Lower leg skin (tissue), 4 donors: ENCODE data around the gene DNAH10. TPM values are rescaled to one million over a fixed set of nuclear protein-coding genes. Genes with fewer than 3 reads are reported as not detected.

Source experiments
- DNase-seq, 2 donors: peaks; one replicate each; pipeline ENCODE4 v3.0.0-alpha.2; 2019; ENCODE audit warnings: low spot score in 2 of 2
- H3K4me3 ChIP-seq: fragments of 200-600 bp; sonication (generic); 2 replicates; pipeline ENCODE4 v1.5.1; 2017; ENCODE audit warnings: mild to moderate bottlenecking, low read depth; ENCODE audit not compliant: poor library complexity, severe bottlenecking
- POLR2A ChIP-seq, 2 donors: fragments of 450-650 bp; IDR thresholded peaks; one replicate each; pipeline ENCODE4 v1.6.1; 2016 to 2017; ENCODE audit warnings: antibody characterized with exemption in 2 of 2, mild to moderate bottlenecking in 1 of 2, moderate library complexity in 1 of 2
- WGBS, 2 donors: methylation state at CpG; one replicate each; pipeline ENCODE4 v1.1.5; 2018; 5-methylcytosine and 5-hydroxymethylcytosine counted together
- intact Hi-C: fragments of 100-400 bp; cut with DNase I; formaldehyde crosslinking; loops from one replicate; pipeline ENCODE4 v1.15.0; 2023; ENCODE audit warnings: low total_unique reads
- total RNA-seq, 4 donors: library from RNA; depleted of rRNA; stranded (reverse); fragments of >200 nt; gene quantifications; one replicate each; pipeline ENCODE4 v1.1.0, GENCODE V29; 2016
- TF ChIP-seq, protein P1 (sequence below), 3 donors: fragments of 450-650 bp; IDR thresholded peaks; one replicate each; pipeline ENCODE4 v1.5.1; 2016; ENCODE audit warnings: antibody characterized with exemption in 3 of 3, mild to moderate bottlenecking in 3 of 3, moderate library complexity in 2 of 3

DNAH10 gene
- total RNA-seq, 4 donors from 2014 or later: 0.02 to 0.27 (median 0.06) TPM; not detected in 1

DNA sequence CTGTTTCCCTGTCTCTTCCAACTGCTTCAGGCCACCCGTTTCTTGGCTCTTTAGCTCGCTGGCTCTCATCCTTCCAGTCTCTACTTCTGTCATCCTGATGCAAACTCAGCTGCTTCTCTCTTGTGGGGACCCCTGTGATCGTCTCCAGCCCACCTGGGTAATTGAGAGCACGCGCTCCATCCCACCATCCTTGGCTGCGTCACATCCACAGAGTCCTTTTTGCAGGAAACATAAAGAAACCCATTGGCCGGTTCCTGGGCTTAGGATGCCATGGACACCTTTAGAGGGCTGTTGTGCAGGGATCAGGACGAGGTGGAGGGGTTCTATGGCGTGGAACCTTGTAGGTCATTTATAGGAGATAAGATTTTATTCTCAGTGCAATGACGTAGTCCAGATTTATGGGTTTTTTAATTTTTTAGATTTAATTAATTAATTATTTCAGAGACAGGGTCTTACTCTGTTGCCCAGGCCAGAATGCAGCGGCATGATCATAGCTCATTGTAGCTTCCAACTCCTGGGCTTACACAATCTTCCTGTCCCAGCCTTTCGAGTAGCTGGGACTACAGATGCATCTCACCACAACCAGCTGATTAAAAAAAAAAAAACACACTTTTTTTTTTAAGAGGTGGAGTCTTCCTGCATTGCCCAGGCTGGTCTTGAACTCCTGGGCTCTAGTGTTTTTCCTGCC, 127.9 kb downstream of the DNAH10 start:
- WGBS, 2 donors: 80% methylated on average over 12 of the region's 12 CpGs
- no peak for TF ChIP-seq POLR2A (IDR thresholded peaks at IDR 0.05)
- TF ChIP-seq, protein P1, sequence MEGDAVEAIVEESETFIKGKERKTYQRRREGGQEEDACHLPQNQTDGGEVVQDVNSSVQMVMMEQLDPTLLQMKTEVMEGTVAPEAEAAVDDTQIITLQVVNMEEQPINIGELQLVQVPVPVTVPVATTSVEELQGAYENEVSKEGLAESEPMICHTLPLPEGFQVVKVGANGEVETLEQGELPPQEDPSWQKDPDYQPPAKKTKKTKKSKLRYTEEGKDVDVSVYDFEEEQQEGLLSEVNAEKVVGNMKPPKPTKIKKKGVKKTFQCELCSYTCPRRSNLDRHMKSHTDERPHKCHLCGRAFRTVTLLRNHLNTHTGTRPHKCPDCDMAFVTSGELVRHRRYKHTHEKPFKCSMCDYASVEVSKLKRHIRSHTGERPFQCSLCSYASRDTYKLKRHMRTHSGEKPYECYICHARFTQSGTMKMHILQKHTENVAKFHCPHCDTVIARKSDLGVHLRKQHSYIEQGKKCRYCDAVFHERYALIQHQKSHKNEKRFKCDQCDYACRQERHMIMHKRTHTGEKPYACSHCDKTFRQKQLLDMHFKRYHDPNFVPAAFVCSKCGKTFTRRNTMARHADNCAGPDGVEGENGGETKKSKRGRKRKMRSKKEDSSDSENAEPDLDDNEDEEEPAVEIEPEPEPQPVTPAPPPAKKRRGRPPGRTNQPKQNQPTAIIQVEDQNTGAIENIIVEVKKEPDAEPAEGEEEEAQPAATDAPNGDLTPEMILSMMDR (IDR thresholded peaks at IDR 0.05): no peak
- H3K4me3 ChIP-seq: no peak overlapping the region
- intact Hi-C loops: no loop called here
- DNase-seq: no peak

DNA sequence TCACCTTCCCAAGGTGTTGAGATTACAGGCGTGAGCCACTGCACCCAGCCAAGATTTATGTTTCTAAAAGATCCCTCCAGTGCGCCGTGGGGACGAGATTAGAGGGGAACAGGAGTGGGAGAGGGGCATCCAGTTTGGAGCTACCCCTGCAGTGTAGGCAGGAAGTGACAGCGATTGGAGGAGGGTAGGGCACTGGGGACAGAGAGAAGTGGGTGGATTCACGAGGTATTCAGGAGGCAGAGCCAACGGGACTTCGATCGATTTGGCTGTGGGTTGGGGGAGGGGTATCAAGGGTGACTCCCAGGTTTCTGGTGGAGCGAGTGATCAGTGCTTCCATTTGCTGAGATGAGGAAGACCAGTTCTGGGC, 128.4 kb downstream of the DNAH10 start:
- H3K4me3 ChIP-seq: no peak overlapping the region
- TF ChIP-seq, protein P1 (IDR thresholded peaks at IDR 0.05): no peak
- no peak for TF ChIP-seq POLR2A (IDR thresholded peaks at IDR 0.05)
- no peak for DNase-seq
- 66 to 71% methylated on average over 10 of the region's 10 CpGs for WGBS, 2 donors
- intact Hi-C loops: no loop called here

DNA sequence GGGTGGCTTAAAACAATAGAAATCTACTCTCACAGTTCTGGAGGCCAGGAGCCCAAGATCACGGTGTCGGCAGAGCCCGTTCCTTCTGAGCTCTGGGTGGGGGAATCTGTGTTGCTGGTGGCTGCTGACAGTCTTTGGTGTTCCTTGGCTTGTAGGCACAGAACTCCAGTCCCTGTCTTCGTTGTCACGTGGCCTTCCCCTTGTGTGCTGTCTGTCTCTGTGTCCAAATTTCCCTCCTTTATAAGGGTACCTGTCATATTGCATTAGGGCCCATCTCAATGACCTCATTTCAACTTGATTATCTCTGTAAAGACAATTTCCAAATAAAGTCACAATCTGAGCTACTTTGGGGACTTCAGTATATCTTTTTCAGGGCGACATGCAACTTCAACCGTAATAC, 128.9 kb downstream of the DNAH10 start:
- 85 to 91% methylated on average over 7 of the region's 7 CpGs for WGBS, 2 donors
- intact Hi-C loops: no loop called here
- DNase-seq: no peak
- TF ChIP-seq, protein P1 (IDR thresholded peaks at IDR 0.05): no peak
- no peak for TF ChIP-seq POLR2A (IDR thresholded peaks at IDR 0.05)
- no peak overlapping the region for H3K4me3 ChIP-seq

DNA sequence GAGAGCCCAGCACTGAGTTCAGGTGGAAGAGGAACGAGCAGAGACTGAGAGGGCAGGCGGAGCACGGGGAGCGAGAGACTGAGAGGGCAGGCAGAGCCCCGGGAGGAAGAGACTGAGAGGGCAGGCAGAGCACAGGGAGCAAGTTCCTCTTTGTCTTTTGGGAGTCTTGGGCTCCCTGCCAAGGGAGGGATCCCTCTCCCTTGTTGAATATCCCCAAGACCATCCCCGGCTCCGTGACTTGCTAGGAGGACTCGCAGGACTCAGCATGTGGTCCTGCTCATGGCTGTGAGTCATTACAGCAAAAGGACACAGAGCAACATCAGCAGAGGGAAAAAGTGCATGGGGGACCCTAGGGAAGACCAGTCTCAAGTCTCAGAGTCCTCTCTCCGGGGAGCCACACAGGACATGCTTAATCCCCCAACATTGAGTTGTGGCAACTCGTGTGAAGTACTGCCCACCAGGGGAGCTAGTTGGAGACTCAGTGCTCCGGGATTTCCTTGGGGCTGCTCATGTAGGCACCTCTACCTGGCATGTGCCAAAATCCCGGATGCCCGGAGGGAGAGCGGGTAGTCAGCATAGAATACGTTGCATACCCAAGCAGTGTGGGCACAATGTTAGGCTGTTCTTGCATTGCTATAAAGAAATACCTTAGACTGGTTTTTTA, 129.5 kb downstream of the DNAH10 start:
- no peak overlapping the region for H3K4me3 ChIP-seq
- no peak for DNase-seq
- 56 to 62% methylated on average over 14 to 15 of the region's 15 CpGs for WGBS, 2 donors
- intact Hi-C loops: no loop called here
- TF ChIP-seq, protein P1 (IDR thresholded peaks at IDR 0.05): no peak
- no peak for TF ChIP-seq POLR2A (IDR thresholded peaks at IDR 0.05)

DNA sequence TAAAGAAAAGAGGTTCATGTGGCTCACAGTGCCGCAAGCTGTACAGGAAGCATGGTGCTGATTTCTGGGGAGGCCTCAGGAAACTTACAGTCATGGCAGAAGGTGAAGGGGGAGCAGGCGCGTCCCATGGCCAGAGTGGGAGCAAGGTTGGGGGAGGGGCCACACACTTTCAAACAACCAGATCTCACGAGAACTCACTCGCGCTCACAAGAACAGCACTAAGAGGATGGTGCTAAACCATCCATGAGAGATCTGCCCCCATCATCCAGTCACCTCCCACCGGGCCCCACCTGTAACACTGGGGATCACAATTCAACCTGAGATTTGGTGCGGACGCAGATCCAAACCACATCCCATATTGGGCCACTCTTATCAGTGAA, 130.1 kb downstream of the DNAH10 start:
- TF ChIP-seq POLR2A (IDR thresholded peaks at IDR 0.05): no peak
- TF ChIP-seq, protein P1 (IDR thresholded peaks at IDR 0.05): no peak
- intact Hi-C loops: no loop called here
- no peak overlapping the region for H3K4me3 ChIP-seq
- WGBS, 2 donors: 87 to 90% methylated on average over 9 of the region's 9 CpGs
- DNase-seq: no peak
